Activated CD8-positive, alpha-beta T cell treated with anti-CD3 and anti-CD28 coated beads for 36 hours (primary cell): ENCODE measurements around the gene ACVR1C. TPM values are rescaled to one million over a fixed set of nuclear protein-coding genes. Genes with fewer than 3 reads are reported as not detected.

Experiments used
- ATAC-seq: fragments of 200-7000 bp; cut with Tn5 transposase; one replicate; pipeline ENCODE4 v1.10.0; 2021; ENCODE audit warnings: mild to moderate bottlenecking, moderate library complexity
- CTCF ChIA-PET: fragments of 350-600 bp; sonication (Branson Sonifier 250); formaldehyde crosslinking; loops from one replicate; lab custom pipeline; 2021; ENCODE audit warnings: antibody characterized with exemption; lab: Charles Lee
- POLR2A ChIA-PET: fragments of 350-600 bp; sonication (Branson Sonifier 250); formaldehyde crosslinking; loops from one replicate; lab custom pipeline; 2021; ENCODE audit warnings: antibody characterized with exemption; lab: Charles Lee
- DNase-seq: peaks from one replicate; pipeline ENCODE4 v3.0.0-alpha.2; 2020
- H3K27ac Mint-ChIP-seq: one replicate; pipeline ENCODE4 v1.8.0; 2021; ENCODE audit warnings: mild to moderate bottlenecking, mixed read lengths
- H3K27me3 Mint-ChIP-seq: one replicate; pipeline ENCODE4 v1.8.0; 2021; ENCODE audit warnings: mixed read lengths
- H3K36me3 Mint-ChIP-seq: one replicate; pipeline ENCODE4 v1.8.0; 2021; ENCODE audit warnings: low read depth, mixed read lengths
- H3K4me1 Mint-ChIP-seq: one replicate; pipeline ENCODE4 v1.8.0; 2021; ENCODE audit warnings: low read depth, mixed read lengths
- H3K4me3 Mint-ChIP-seq: one replicate; pipeline ENCODE4 v1.8.0; 2021; ENCODE audit warnings: mild to moderate bottlenecking, moderate library complexity, mixed read lengths
- H3K9me3 Mint-ChIP-seq: one replicate; pipeline ENCODE4 v1.8.0; 2021; ENCODE audit warnings: mixed read lengths
- CTCF ChIP-seq: fragments of 200-600 bp; IDR thresholded peaks from one replicate; pipeline ENCODE4 v1.8.0; 2022; ENCODE audit warnings: antibody characterized with exemption, mild to moderate bottlenecking
- intact Hi-C: fragments of 100-400 bp; cut with micrococcal nuclease; formaldehyde crosslinking; loops from one replicate; pipeline ENCODE4 v1.10.0; 2022
- total RNA-seq, 2 experiments: library from RNA; stranded (reverse); gene quantifications; one replicate each; pipeline ENCODE4 v1.2.3, GENCODE V29; 2021

Gene ACVR1C
- total RNA-seq, 2 experiments from 2014 or later: 1.7 to 2.2 TPM

- Mint-ChIP-seq H3K4me1 (peaks cover 31% of the 10 kb centered on the region), H3K4me3 (peak overlapping the region; percentile 33), H3K36me3 (no peaks in the 10 kb centered on the region), H3K27ac (peak overlapping the region; percentile 0), H3K9me3 (peaks cover 9% of the 10 kb centered on the region), H3K27me3 (peaks cover 8% of the 10 kb centered on the region)
- DNase-seq (peak; percentile 14), ATAC-seq (peak; percentile 10)
- ChIA-PET POLR2A (interaction anchor here (0.6 to 1.2 kb wide), 2 partner anchors 67 to 210 kb away, joined by 5 read pairs; no protein-coding TSS in a partner anchor), CTCF (interaction anchor here (0.6 to 5.7 kb wide), 6 partner anchors 10 to 323 kb away, joined by 3 to 33 read pairs (median 3); no protein-coding TSS in a partner anchor)
- TF ChIP-seq CTCF: no peak
- intact Hi-C loops: loop anchor here (10.0 kb wide), 3 partner anchors 130 to 320 kb away; no protein-coding TSS in a partner anchor
These were observed 3.4 kb downstream of the ACVR1C start for GRCh38 chr2:157625296-157625695.

GRCh38 chr2:157620956-157621355, 7.7 kb downstream of the ACVR1C start:
- DNase-seq (no peak), ATAC-seq (no peak)
- ChIA-PET CTCF (interaction anchor here (0.6 to 4.7 kb wide), 4 partner anchors 7 to 319 kb away, joined by 3 to 25 read pairs (median 4); partner anchors contain the start of gene ACVR1C), POLR2A (no interaction called here)
- no peak overlapping the region for H3K27ac Mint-ChIP-seq
- intact Hi-C loops: loop anchor here (10.0 kb wide), 3 partner anchors 126 to 316 kb away; no protein-coding TSS in a partner anchor
- H3K36me3 Mint-ChIP-seq: no peaks in the 10 kb centered on the region
- TF ChIP-seq CTCF: no peak
- H3K27me3 Mint-ChIP-seq: peaks cover 5% of the 10 kb centered on the region
- H3K4me3 Mint-ChIP-seq: no peak overlapping the region
- peaks cover 9% of the 10 kb centered on the region for H3K9me3 Mint-ChIP-seq
- peaks cover 13% of the 10 kb centered on the region for H3K4me1 Mint-ChIP-seq

GRCh38 chr2:157611726-157612125, 16.9 kb downstream of the ACVR1C start:
- ChIA-PET CTCF (interaction anchor here (2.6 kb wide), 1 partner anchor 17 kb away, joined by 9 read pairs; the partner anchor contains the start of gene ACVR1C), POLR2A (no interaction called here)
- Mint-ChIP-seq H3K9me3 (peaks cover 5% of the 10 kb centered on the region), H3K27ac (no peak overlapping the region), H3K36me3 (no peaks in the 10 kb centered on the region), H3K4me1 (no peaks in the 10 kb centered on the region), H3K4me3 (no peak overlapping the region), H3K27me3 (peaks cover 6% of the 10 kb centered on the region)
- intact Hi-C loops: no loop called here
- TF ChIP-seq CTCF: no peak
- ATAC-seq: no peak
- no peak for DNase-seq

GRCh38 chr2:157611110-157611509, 17.6 kb downstream of the ACVR1C start:
- no peaks in the 10 kb centered on the region for H3K4me1 Mint-ChIP-seq
- ChIA-PET CTCF (interaction anchor here (2.6 kb wide), 1 partner anchor 18 kb away, joined by 9 read pairs; the partner anchor contains the start of gene ACVR1C), POLR2A (interaction anchor here (0.7 kb wide), 1 partner anchor 14 kb away, joined by 4 read pairs; no protein-coding TSS in a partner anchor)
- H3K27me3 Mint-ChIP-seq: peaks cover 6% of the 10 kb centered on the region
- DNase-seq (no peak), ATAC-seq (no peak)
- H3K36me3 Mint-ChIP-seq: no peaks in the 10 kb centered on the region
- intact Hi-C loops: no loop called here
- H3K4me3 Mint-ChIP-seq: no peak overlapping the region
- no peak for TF ChIP-seq CTCF
- H3K27ac Mint-ChIP-seq: no peak overlapping the region
- peaks cover 5% of the 10 kb centered on the region for H3K9me3 Mint-ChIP-seq

- Mint-ChIP-seq H3K4me3 (no peak overlapping the region), H3K9me3 (peaks cover 5% of the 10 kb centered on the region), H3K36me3 (no peaks in the 10 kb centered on the region), H3K4me1 (no peaks in the 10 kb centered on the region), H3K27me3 (peaks cover 8% of the 10 kb centered on the region), H3K27ac (no peak overlapping the region)
- no peak for DNase-seq
- TF ChIP-seq CTCF: no peak
- ChIA-PET POLR2A (no interaction called here), CTCF (no interaction called here)
- ATAC-seq: no peak
- intact Hi-C loops: no loop called here
These were observed 22.1 kb downstream of the ACVR1C start for GRCh38 chr2:157606534-157606933.
